ENCODE measurements around the gene EIF3K. TPM values are rescaled to one million over a fixed set of nuclear protein-coding genes. Genes with fewer than 3 reads are reported as not detected.
"Not testable (repeated sequence)": the region's sequence is repeated elsewhere in the genome, so short reads cannot be mapped to it uniquely, and the experiment has no call there.

The EIF3K gene
- total RNA-seq, 2 donors from 2014 or later = 237 to 302 TPM

DNA sequence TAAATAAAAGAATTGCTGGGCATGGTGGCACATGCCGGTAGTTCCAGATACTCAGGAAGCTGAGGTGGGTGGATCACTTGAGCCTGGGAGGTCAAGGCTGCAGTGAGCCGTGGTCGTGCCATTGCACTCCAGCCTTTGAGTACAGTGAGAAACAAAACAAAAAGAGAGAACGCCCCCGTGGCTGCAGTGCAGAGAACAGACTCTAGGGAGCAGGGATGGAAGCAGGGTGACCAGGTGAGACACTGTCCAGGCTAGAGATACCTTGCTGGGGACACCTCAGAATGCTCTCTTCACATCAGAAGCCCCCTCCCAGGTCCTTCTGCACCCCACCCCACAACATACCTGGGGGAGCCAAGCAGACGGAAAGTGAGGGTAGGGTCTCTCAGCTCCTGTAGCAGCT lies 26.0 kb upstream of the EIF3K start:
- H3K27me3 ChIP-seq (replicated peaks; ENCODE audit: insufficient read depth) = no peaks in the 10 kb centered on the region
- TF ChIP-seq, protein P1, sequence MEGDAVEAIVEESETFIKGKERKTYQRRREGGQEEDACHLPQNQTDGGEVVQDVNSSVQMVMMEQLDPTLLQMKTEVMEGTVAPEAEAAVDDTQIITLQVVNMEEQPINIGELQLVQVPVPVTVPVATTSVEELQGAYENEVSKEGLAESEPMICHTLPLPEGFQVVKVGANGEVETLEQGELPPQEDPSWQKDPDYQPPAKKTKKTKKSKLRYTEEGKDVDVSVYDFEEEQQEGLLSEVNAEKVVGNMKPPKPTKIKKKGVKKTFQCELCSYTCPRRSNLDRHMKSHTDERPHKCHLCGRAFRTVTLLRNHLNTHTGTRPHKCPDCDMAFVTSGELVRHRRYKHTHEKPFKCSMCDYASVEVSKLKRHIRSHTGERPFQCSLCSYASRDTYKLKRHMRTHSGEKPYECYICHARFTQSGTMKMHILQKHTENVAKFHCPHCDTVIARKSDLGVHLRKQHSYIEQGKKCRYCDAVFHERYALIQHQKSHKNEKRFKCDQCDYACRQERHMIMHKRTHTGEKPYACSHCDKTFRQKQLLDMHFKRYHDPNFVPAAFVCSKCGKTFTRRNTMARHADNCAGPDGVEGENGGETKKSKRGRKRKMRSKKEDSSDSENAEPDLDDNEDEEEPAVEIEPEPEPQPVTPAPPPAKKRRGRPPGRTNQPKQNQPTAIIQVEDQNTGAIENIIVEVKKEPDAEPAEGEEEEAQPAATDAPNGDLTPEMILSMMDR (IDR thresholded peaks at IDR 0.05) = no peak
- no peak for ATAC-seq (ENCODE audit: insufficient number of reproducible peaks, low FRiP score, low read depth)

DNA sequence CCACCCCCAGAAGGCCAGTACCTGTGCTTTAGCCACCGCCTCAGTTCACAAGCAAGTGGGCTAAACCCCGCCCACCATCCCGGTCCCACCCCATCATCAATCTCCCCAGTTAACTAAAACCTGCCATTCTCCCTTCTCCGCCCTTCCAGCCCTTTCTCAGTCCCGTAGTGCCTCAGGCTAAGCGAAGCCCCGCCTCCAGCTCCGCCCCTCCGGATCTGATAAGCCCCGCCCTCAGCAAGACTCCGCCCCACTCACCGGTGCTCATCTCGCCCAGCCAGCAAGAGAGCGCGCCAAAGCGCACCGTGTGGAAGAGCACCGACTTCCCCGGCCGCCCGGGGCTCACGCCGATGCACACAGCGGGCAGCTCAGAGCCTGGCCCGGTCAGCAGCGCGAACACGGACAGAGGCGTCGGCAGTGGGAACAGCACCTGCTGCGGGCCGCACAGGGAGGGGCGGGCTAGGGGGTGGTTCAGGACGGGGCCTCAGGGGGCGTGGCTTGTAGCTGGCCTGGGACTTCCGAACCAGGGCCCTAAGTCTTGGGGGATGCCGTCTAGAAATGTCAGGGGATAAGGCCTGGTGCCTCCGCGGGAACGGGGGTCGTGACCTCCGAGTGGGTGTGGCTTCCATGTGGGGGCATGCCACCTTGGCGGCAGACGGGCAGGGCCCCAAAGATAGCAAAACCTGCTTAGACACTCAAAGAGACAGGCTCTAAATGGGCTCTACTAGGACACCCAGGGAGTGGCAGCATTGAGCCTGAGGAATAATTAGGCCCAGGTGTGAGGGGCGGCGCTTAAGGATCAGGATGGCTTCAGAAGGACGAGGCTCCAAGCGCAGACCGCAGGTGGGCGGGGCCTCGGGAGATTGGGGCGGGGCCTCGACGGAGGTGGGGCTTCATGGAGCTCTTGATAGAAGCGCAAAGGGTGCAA lies 22.7 kb upstream of the EIF3K start:
- peak overlapping the region; percentile 31 for H3K4me3 ChIP-seq
- DNase-seq (ENCODE audit: low spot score) (no peak), ATAC-seq (ENCODE audit: insufficient number of reproducible peaks, low FRiP score, low read depth) (no peak)
- no peaks in the 10 kb centered on the region for H3K4me1 ChIP-seq (ENCODE audit: control insufficient read depth in 1 of 2, low read depth in 2 of 2)
- no peaks in the 10 kb centered on the region for H3K9me3 ChIP-seq
- H3K36me3 ChIP-seq = no peaks in the 10 kb centered on the region
- H3K27ac ChIP-seq = no peak overlapping the region
- TF ChIP-seq, protein P1 (IDR thresholded peaks at IDR 0.05) = no peak
- H3K27me3 ChIP-seq (replicated peaks; ENCODE audit: insufficient read depth) = no peaks in the 10 kb centered on the region

More for the DNA sequence above, 26.0 kb upstream of the EIF3K start:
- Histone ChIP-seq H3K9me3 (no peaks in the 10 kb centered on the region), H3K27ac (no peak overlapping the region), H3K4me1 (ENCODE audit: control insufficient read depth in 1 of 2, low read depth in 2 of 2) (no peaks in the 10 kb centered on the region), H3K4me3 (no peak overlapping the region), H3K36me3 (no peaks in the 10 kb centered on the region)
- no peak for DNase-seq (ENCODE audit: low spot score)

- Histone ChIP-seq H3K9me3 (no peaks in the 10 kb centered on the region), H3K4me1 (ENCODE audit: control insufficient read depth in 1 of 2, low read depth in 2 of 2) (no peaks in the 10 kb centered on the region)
- no peak for ATAC-seq (ENCODE audit: insufficient number of reproducible peaks, low FRiP score, low read depth)
Measured at GRCh38 chr19:38597075-38597474, 21.9 kb upstream of the EIF3K start.

DNA sequence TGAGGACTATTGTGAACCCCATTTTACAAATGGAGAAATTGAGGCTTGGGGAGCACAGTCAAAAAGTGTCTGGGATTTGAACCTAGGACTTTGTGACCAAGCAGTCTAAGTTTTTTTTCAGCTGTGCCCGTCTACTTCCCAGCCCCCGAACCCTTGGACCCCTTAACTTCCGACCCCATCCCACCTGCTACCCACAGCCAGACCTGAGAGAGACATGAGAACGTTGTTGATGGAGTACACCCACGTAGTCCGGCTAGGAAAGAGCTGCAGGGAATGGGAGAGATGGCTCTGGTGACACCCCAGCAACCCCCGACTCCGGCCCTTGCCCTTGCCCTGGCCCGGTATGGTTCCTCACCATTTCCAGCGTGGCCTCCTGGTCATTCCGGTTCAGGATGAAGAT lies 19.3 kb upstream of the EIF3K start:
- DNase-seq (ENCODE audit: low spot score) (no peak), ATAC-seq (ENCODE audit: insufficient number of reproducible peaks, low FRiP score, low read depth) (no peak)
- Histone ChIP-seq H3K36me3 (no peaks in the 10 kb centered on the region), H3K9me3 (no peaks in the 10 kb centered on the region), H3K27me3 (replicated peaks; ENCODE audit: insufficient read depth) (no peaks in the 10 kb centered on the region), H3K4me3 (no peak overlapping the region), H3K27ac (no peak overlapping the region), H3K4me1 (ENCODE audit: control insufficient read depth in 1 of 2, low read depth in 2 of 2) (no peaks in the 10 kb centered on the region)
- TF ChIP-seq, protein P1 (IDR thresholded peaks at IDR 0.05) = no peak

More at GRCh38 chr19:38597075-38597474, 21.9 kb upstream of the EIF3K start:
- DNase-seq (ENCODE audit: low spot score) = no peak
- Histone ChIP-seq H3K27me3 (replicated peaks; ENCODE audit: insufficient read depth) (no peaks in the 10 kb centered on the region), H3K36me3 (no peaks in the 10 kb centered on the region), H3K27ac (no peak overlapping the region), H3K4me3 (no peak overlapping the region)
- TF ChIP-seq, protein P1 (IDR thresholded peaks at IDR 0.05) = no peak

GRCh38 chr19:38602856-38603255 lies 16.1 kb upstream of the EIF3K start:
- not testable (repeated sequence) for H3K4me3 ChIP-seq; DNase-seq (ENCODE audit: low spot score); H3K27ac ChIP-seq; H3K36me3 ChIP-seq; ATAC-seq (ENCODE audit: insufficient number of reproducible peaks, low FRiP score, low read depth); H3K9me3 ChIP-seq; H3K27me3 ChIP-seq (replicated peaks; ENCODE audit: insufficient read depth); H3K4me1 ChIP-seq (ENCODE audit: control insufficient read depth in 1 of 2, low read depth in 2 of 2)

All from thoracic aorta (tissue), 2 donors.